Neuronal stem cell (in vitro differentiated cells): ENCODE results near the gene SRSF9.
A peak's percentile ranks its signal among the peaks of the same experiment; 100 is the strongest.

Experiments used
- DNase-seq: peaks from one replicate; pipeline ENCODE4 v3.0.0-alpha.2; 2013; ENCODE audit warnings: low spot score
- H2AFZ ChIP-seq: one replicate; pipeline ENCODE4 v1.6.1; 2013; ENCODE audit warnings: mild to moderate bottlenecking, low read length, inconsistent platforms
- H2AK5ac ChIP-seq: 2 replicates; pipeline ENCODE4 v1.6.1; 2013; ENCODE audit warnings: low read depth, mild to moderate bottlenecking, inconsistent platforms, low read length, moderate library complexity, mixed read lengths
- H2BK120ac ChIP-seq: 2 replicates; pipeline ENCODE4 v1.6.1; 2013; ENCODE audit warnings: low read depth, mild to moderate bottlenecking, inconsistent platforms, low read length, moderate library complexity, mixed read lengths
- H2BK12ac ChIP-seq: one replicate; pipeline ENCODE4 v1.6.1; 2013; ENCODE audit warnings: low read length, inconsistent platforms
- H2BK15ac ChIP-seq: 2 replicates; pipeline ENCODE4 v1.6.1; 2013; ENCODE audit warnings: mild to moderate bottlenecking, low read length, inconsistent platforms, mixed read lengths
- H2BK5ac ChIP-seq: one replicate; pipeline ENCODE4 v1.6.1; 2013; ENCODE audit warnings: inconsistent platforms, mild to moderate bottlenecking, low read length, moderate library complexity
- H3K14ac ChIP-seq: one replicate; pipeline ENCODE4 v1.6.1; 2013; ENCODE audit warnings: low read length, inconsistent platforms
- H3K18ac ChIP-seq: 2 replicates; pipeline ENCODE4 v1.6.1; 2013; ENCODE audit warnings: low read length, inconsistent platforms
- H3K23ac ChIP-seq: 2 replicates; pipeline ENCODE4 v1.6.1; 2013; ENCODE audit warnings: low read depth, mild to moderate bottlenecking, mixed read lengths, low read length, inconsistent platforms; ENCODE audit not compliant: poor library complexity
- H3K27ac ChIP-seq: replicated peaks from 3 replicates; pipeline ENCODE4 v1.5.1; 2013; ENCODE audit warnings: low read length, inconsistent platforms
- H3K27me3 ChIP-seq, 3 experiments: 2 replicates each; pipeline ENCODE4 v1.6.1; 2013; ENCODE audit warnings: low read length in 3 of 3, mild to moderate bottlenecking in 2 of 3, inconsistent platforms in 1 of 3, low read depth in 1 of 3, mixed read lengths in 1 of 3, moderate library complexity in 1 of 3; ENCODE audit not compliant: control insufficient read depth in 3 of 3, insufficient read depth in 3 of 3
- H3K36me3 ChIP-seq, 2 donors: replicated peaks in 1 of 2; 2 replicates each; pipeline ENCODE4 v1.6.1; 2013; ENCODE audit warnings: low read length in 2 of 2; ENCODE audit not compliant: control insufficient read depth in 2 of 2, insufficient read depth in 2 of 2
- H3K4ac ChIP-seq: 2 replicates; pipeline ENCODE4 v1.6.1; 2013; ENCODE audit warnings: inconsistent platforms, mild to moderate bottlenecking, low read length, moderate library complexity
- H3K4me1 ChIP-seq, 2 donors: 1 replicate in 1 of 2; 2 replicates in 1 of 2; pipeline ENCODE4 v1.6.1; 2013; ENCODE audit warnings: low read length in 2 of 2, low read depth in 1 of 2; ENCODE audit not compliant: control insufficient read depth in 2 of 2, insufficient read depth in 1 of 2
- H3K4me2 ChIP-seq: one replicate; pipeline ENCODE4 v1.6.1; 2013; ENCODE audit warnings: mild to moderate bottlenecking, low read length, inconsistent platforms; ENCODE audit not compliant: insufficient read depth, poor library complexity, severe bottlenecking
- H3K4me3 ChIP-seq, 2 donors: 2 replicates each; pipeline ENCODE4 v1.5.1; 2013; ENCODE audit warnings: low read length in 2 of 2, mild to moderate bottlenecking in 2 of 2, inconsistent platforms in 1 of 2, moderate library complexity in 1 of 2
- H3K79me1 ChIP-seq: one replicate; pipeline ENCODE4 v1.6.1; 2013; ENCODE audit warnings: low read depth, mild to moderate bottlenecking, inconsistent platforms, low read length, moderate library complexity
- H3K9ac ChIP-seq: one replicate; pipeline ENCODE4 v1.6.1; 2013; ENCODE audit warnings: mild to moderate bottlenecking, low read depth, low read length, inconsistent platforms; ENCODE audit not compliant: poor library complexity
- H3K9me3 ChIP-seq, 2 donors: replicated peaks in 1 of 2; 2 replicates each; pipeline versions ENCODE3 to v1.6.1; 2013; ENCODE audit warnings: low read length in 2 of 2, mild to moderate bottlenecking in 2 of 2, inconsistent platforms in 1 of 2, low read depth in 1 of 2, mixed read lengths in 1 of 2, moderate library complexity in 1 of 2; ENCODE audit not compliant: control insufficient read depth in 2 of 2, insufficient read depth in 1 of 2
- H4K8ac ChIP-seq: one replicate; pipeline ENCODE4 v1.6.1; 2013; ENCODE audit warnings: low read depth, mild to moderate bottlenecking, inconsistent platforms, low read length, moderate library complexity
- H4K91ac ChIP-seq: one replicate; pipeline ENCODE4 v1.6.1; 2013; ENCODE audit warnings: low read length, low read depth, mild to moderate bottlenecking, inconsistent platforms; ENCODE audit not compliant: poor library complexity
- WGBS, 2 donors: extraction: QIAGEN DNeasy Blood & Tissue Kit; methylation state at CpG; one replicate each; pipeline ENCODE4 v1.1.7; 2013; ENCODE audit warnings: missing lambda C conversion rate in 2 of 2, mixed read lengths in 1 of 2; ENCODE audit not compliant: insufficient read length in 2 of 2, insufficient replicate concordance in 1 of 2; ENCODE audit errors: extremely low coverage in 2 of 2; 5-methylcytosine and 5-hydroxymethylcytosine counted together

The SRSF9 gene

DNA sequence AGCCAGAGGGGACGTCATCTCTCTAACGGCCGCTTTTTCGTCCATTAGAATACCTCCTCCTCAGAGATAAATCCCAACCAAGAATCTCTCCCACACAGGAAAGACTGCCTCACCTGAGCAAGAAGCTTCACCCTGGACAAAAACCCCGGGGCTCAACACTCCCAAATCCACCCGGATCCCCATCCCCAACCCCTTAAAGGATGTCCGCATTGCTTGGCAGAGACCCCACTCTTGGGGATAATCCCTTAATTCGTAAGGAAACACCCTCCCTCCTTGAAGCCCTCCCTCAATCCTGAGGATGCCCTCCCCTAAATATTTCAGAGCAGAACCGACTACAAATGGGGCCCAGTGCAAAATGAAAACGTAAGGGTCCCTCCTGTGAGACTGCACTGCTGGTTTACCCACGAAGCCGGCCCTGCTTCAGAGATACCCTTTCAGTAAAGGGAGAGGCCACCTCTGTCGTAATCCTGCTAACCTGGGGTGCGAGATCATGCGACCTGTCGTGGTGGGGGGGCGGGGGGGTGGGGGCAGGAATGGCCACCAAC is 25.7 kb upstream of the SRSF9 start:
- Histone ChIP-seq H2BK15ac (no peak overlapping the region), H2BK5ac (no peak overlapping the region), H4K8ac (no peak overlapping the region), H3K18ac (no peak overlapping the region), H3K4me3 (peak overlapping the region; percentile 37 to 86), H3K14ac (no peak overlapping the region), H2BK120ac (no peak overlapping the region), H3K79me1 (no peaks in the 10 kb centered on the region), H3K27ac (no peak overlapping the region), H2AFZ (peak overlapping the region; percentile 70), H3K4me2 (peak overlapping the region; percentile 50), H4K91ac (no peak overlapping the region), H3K27me3 (no peaks in the 10 kb centered on the region), H3K9ac (no peak overlapping the region), H3K4ac (no peak overlapping the region), H2AK5ac (no peak overlapping the region), H3K36me3 (peaks cover 3 to 48% of the 10 kb centered on the region in 2 donors), H3K23ac (no peak overlapping the region), H3K9me3 (no peaks in the 10 kb centered on the region), H3K4me1 (peaks cover 6 to 10% of the 10 kb centered on the region in 2 donors), H2BK12ac (no peak overlapping the region)
- no CpG with 5 or more reads among the region's 17 CpGs for WGBS, 2 donors
- DNase-seq, result no peak

DNA sequence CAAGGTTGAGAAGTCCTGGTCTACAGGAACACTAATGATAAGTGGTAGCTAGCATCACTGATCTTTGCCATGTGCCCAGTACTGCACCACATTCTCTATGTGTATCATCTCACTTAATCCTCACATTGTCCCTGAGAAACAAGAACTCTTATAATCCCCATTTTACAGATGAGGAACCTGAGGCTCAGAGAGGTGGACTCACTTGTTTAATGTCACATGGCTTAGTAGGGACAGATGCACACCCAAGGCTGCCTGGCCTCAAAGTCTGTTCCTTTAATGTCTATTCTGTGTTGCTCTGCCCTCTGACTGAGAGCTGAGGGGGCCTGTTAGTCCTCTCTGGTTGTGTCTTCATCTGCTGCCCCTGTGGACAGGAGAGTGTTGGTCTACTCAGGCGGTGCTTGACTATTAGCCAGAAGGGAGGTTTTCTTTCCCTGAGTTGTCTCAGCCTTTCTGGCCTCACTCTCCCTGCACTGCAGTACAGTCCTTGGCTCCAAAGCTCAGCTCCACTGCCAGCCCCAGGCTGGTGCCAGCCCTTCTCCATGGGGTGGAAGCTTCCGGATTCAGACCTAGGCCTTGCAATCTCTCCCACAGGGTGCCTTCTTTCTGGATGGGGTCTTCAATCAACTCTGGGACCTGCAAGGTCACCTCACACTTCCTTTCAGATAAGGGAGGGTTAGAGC is 21.4 kb upstream of the SRSF9 start:
- H2BK5ac ChIP-seq, result no peak overlapping the region
- no peak overlapping the region for H2BK15ac ChIP-seq
- peak overlapping the region; percentile 53 for H4K91ac ChIP-seq
- no peak overlapping the region for H2AK5ac ChIP-seq
- no peak overlapping the region for H3K27ac ChIP-seq
- H2BK12ac ChIP-seq, result no peak overlapping the region
- H3K18ac ChIP-seq, result no peak overlapping the region
- no peaks in the 10 kb centered on the region for H3K27me3 ChIP-seq
- H3K79me1 ChIP-seq, result no peaks in the 10 kb centered on the region
- H3K4me2 ChIP-seq, result no peak overlapping the region
- DNase-seq, result no peak
- H2BK120ac ChIP-seq, result no peak overlapping the region
- H3K4ac ChIP-seq, result no peak overlapping the region
- no peak overlapping the region for H2AFZ ChIP-seq
- H3K23ac ChIP-seq, result peak overlapping the region; percentile 11
- H3K14ac ChIP-seq, result no peak overlapping the region
- no peak overlapping the region for H4K8ac ChIP-seq
- peaks cover 0 to 2% of the 10 kb centered on the region in 2 donors for H3K9me3 ChIP-seq
- H3K9ac ChIP-seq, result no peak overlapping the region
- H3K36me3 ChIP-seq, result peaks cover 0 to 25% of the 10 kb centered on the region in 2 donors
- H3K4me3 ChIP-seq, result no peak overlapping the region
- H3K4me1 ChIP-seq, result peaks cover 3 to 8% of the 10 kb centered on the region in 2 donors
- no CpG with 5 or more reads among the region's 2 CpGs for WGBS, 2 donors

DNA sequence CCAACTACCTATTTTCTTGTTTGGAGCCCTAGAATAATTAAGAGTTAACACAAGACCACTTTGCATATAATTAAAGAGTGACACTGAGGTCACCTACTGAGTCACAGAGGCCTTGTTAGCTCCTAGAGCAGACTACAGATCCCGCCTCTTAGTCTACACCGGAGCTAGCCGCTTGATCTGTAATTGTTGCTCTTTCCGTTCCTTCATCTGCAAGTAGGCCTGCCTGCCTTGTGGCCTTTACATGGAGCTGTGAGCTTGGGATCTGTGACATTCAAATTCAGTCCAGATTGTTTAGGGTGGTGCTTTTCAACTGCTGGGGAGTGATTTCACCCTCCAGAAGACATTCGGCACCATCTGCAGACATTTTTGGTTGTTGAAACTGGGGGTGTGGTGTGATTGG is 20.8 kb upstream of the SRSF9 start:
- H3K4ac ChIP-seq, result no peak overlapping the region
- H3K23ac ChIP-seq, result no peak overlapping the region
- no peak overlapping the region for H2AK5ac ChIP-seq
- peak overlapping the region in 1 of 2 donors; percentile 25 for H3K4me3 ChIP-seq
- H3K9me3 ChIP-seq, result peaks cover 0 to 2% of the 10 kb centered on the region in 2 donors
- DNase-seq, result no peak
- H3K4me2 ChIP-seq, result no peak overlapping the region
- no peak overlapping the region for H4K8ac ChIP-seq
- no peak overlapping the region for H3K9ac ChIP-seq
- H3K27ac ChIP-seq, result no peak overlapping the region
- H2BK120ac ChIP-seq, result no peak overlapping the region
- no peak overlapping the region for H2AFZ ChIP-seq
- H3K36me3 ChIP-seq, result peaks cover 0 to 25% of the 10 kb centered on the region in 2 donors
- H3K79me1 ChIP-seq, result no peaks in the 10 kb centered on the region
- H4K91ac ChIP-seq, result no peak overlapping the region
- no peak overlapping the region for H2BK5ac ChIP-seq
- H3K27me3 ChIP-seq, result no peaks in the 10 kb centered on the region
- WGBS, 2 donors, result no CpG with 5 or more reads among the region's 5 CpGs
- H3K14ac ChIP-seq, result no peak overlapping the region
- H2BK15ac ChIP-seq, result no peak overlapping the region
- no peak overlapping the region for H3K18ac ChIP-seq
- H3K4me1 ChIP-seq, result peaks cover 2 to 7% of the 10 kb centered on the region in 2 donors
- no peak overlapping the region for H2BK12ac ChIP-seq

DNA sequence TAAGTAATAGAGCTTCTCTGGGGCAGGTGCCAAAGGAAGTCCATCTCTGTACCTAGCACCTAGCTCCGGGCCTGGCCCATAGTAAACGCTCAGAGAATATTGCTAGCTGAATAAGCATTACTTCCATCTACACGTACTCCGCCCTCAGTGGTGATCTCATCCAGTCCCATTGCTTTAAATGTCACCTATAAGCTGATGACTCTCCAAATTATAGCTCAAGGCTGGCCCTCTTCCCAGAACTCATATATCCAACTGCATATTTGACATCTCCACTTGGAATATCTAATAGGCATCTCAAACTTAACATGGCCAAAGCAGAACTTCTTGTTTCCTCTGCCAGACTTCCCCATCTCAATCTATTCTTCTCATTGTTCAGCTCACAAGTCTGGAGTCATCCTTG is 19.5 kb upstream of the SRSF9 start:
- Histone ChIP-seq H3K4me1 (peaks cover 0 to 3% of the 10 kb centered on the region in 2 donors), H3K4me2 (no peak overlapping the region), H2BK12ac (no peak overlapping the region), H2AFZ (no peak overlapping the region), H3K18ac (no peak overlapping the region), H3K4ac (no peak overlapping the region), H3K27me3 (no peaks in the 10 kb centered on the region), H2BK15ac (no peak overlapping the region), H2AK5ac (no peak overlapping the region), H3K4me3 (no peak overlapping the region), H2BK120ac (no peak overlapping the region), H4K8ac (no peak overlapping the region), H3K27ac (no peak overlapping the region), H3K36me3 (peaks cover 0 to 25% of the 10 kb centered on the region in 2 donors), H2BK5ac (no peak overlapping the region), H3K14ac (no peak overlapping the region), H3K9ac (no peak overlapping the region), H3K23ac (no peak overlapping the region), H3K9me3 (peaks cover 0 to 2% of the 10 kb centered on the region in 2 donors), H4K91ac (no peak overlapping the region), H3K79me1 (no peaks in the 10 kb centered on the region)
- whole genome bisulfite sequencing, 2 donors, result no CpG with 5 or more reads among the region's 4 CpGs
- DNase-seq, result no peak
